Sigmoid colon (tissue), 7 donors: ENCODE results near the gene AMACR. TPM values are rescaled to one million over a fixed set of nuclear protein-coding genes. Genes with fewer than 3 reads are reported as not detected.

Experiments
- DNase-seq: peaks from one replicate; pipeline ENCODE4 v3.0.0-alpha.2; 2019
- H3K27ac ChIP-seq, 4 donors: fragments of 200-600 bp; sonication (generic); one replicate each; pipeline ENCODE4 v1.5.1; 2016 to 2019; ENCODE audit warnings: mild to moderate bottlenecking in 1 of 4
- H3K27me3 ChIP-seq, 3 donors: fragments of 200-600 bp; sonication (generic); one replicate each; pipeline ENCODE4 v1.5.1; 2019; ENCODE audit warnings: mild to moderate bottlenecking in 1 of 3
- H3K36me3 ChIP-seq, 4 donors: fragments of 200-600 bp; sonication (generic); one replicate each; pipeline ENCODE4 v1.5.1; 2016 to 2019
- H3K4me1 ChIP-seq, 4 donors: fragments of 200-600 bp; sonication (generic); one replicate each; pipeline ENCODE4 v1.5.1; 2017 to 2019
- H3K4me3 ChIP-seq, 4 donors: fragments of 200-600 bp; sonication (generic); one replicate each; pipeline ENCODE4 v1.5.1; 2017 to 2019; ENCODE audit warnings: mild to moderate bottlenecking in 2 of 4, moderate library complexity in 1 of 4
- H3K9me3 ChIP-seq, 4 donors: fragments of 200-600 bp in 3 of 4; sonication (generic) in 3 of 4; one replicate each; pipeline versions ENCODE4 v1.5.1 to v1.6.1; 2013 to 2019
- CTCF ChIP-seq, 4 experiments: fragments of 450-650 bp in 3 of 4; fragments of 200-600 bp in 1 of 4; IDR thresholded peaks; one replicate each; pipeline ENCODE4 v1.5.1; 2016 to 2019; ENCODE audit warnings: antibody characterized with exemption in 4 of 4, mild to moderate bottlenecking in 3 of 4, moderate library complexity in 2 of 4
- EP300 ChIP-seq, 4 donors: sonication (generic); formaldehyde crosslinking; IDR thresholded peaks; one replicate each; pipeline ENCODE4 v1.6.1; 2017; ENCODE audit warnings: antibody characterized with exemption in 4 of 4
- POLR2A ChIP-seq, 2 donors: fragments of 450-650 bp; IDR thresholded peaks; one replicate each; pipeline ENCODE4 v1.6.1; 2016; ENCODE audit warnings: antibody characterized with exemption in 2 of 2, mild to moderate bottlenecking in 2 of 2, moderate library complexity in 2 of 2
- POLR2AphosphoS5 ChIP-seq, 4 donors: sonication (generic); formaldehyde crosslinking; IDR thresholded peaks; one replicate each; pipeline ENCODE4 v1.6.1; 2017; ENCODE audit warnings: antibody characterized with exemption in 4 of 4
- WGBS, 2 donors: extraction: QIAGEN DNeasy Blood & Tissue Kit; methylation state at CpG; one replicate each; pipeline ENCODE4 v1.1.7; 2013; 5-methylcytosine and 5-hydroxymethylcytosine counted together
- intact Hi-C: fragments of 100-400 bp; cut with DNase I; formaldehyde crosslinking; loops from one replicate; pipeline ENCODE4 v1.15.1; 2023
- polyA plus RNA-seq, 3 donors: library from polyadenylated mRNA; stranded (reverse); fragments of 200-250 nt; gene quantifications; one replicate each; pipeline ENCODE4 v1.2.3, GENCODE V29; 2013
- total RNA-seq, 4 donors: library from RNA; depleted of rRNA; stranded (reverse); fragments of >200 nt; gene quantifications; one replicate each; pipeline ENCODE4 v1.1.0, GENCODE V29; 2016
- donor health status: healthy with polysubstance abuse.
- donor health status: Bipolar disorder and iron deficiency.
- donor health status: healthy.

Gene AMACR
- total and polyA plus RNA-seq, 7 donors: 5.3 to 106 (median 11.4) TPM

- peak overlapping the region; percentile 90 to 94 (median 92) for H3K27ac ChIP-seq
- no peaks in the 10 kb centered on the region for H3K27me3 ChIP-seq
- peaks cover 0 to 30% (median 3%) of the 10 kb centered on the region in 4 donors for H3K36me3 ChIP-seq
- intact Hi-C loops: loop anchor here (5.0 to 10.0 kb wide), 4 partner anchors 35 to 908 kb away; partner anchors contain the start of genes BRIX1, C1QTNF3 and RAD1
- TF ChIP-seq POLR2AphosphoS5 (IDR thresholded peaks at IDR 0.05): no peak
- no peak for TF ChIP-seq POLR2A (IDR thresholded peaks at IDR 0.05)
- no peak for TF ChIP-seq EP300 (IDR thresholded peaks at IDR 0.05)
- no peak for TF ChIP-seq CTCF (IDR thresholded peaks at IDR 0.05)
- 2 to 7% methylated on average over 11 of the region's 11 CpGs for WGBS, 2 donors
- H3K4me1 ChIP-seq: peaks cover 0 to 20% (median 12%) of the 10 kb centered on the region in 4 donors
- DNase-seq: no peak
- H3K4me3 ChIP-seq: peak overlapping the region; percentile 60 to 73 (median 69)
- H3K9me3 ChIP-seq: no peaks in the 10 kb centered on the region
Measured at GRCh38 chr5:34007201-34007620, 639 bp downstream of the AMACR start.

GRCh38 chr5:34005681-34006080 is 2.2 kb downstream of the AMACR start:
- H3K27ac ChIP-seq: peak overlapping the region in 2 of 4 donors; percentile 1 to 94
- WGBS, 2 donors: 87 to 89% methylated on average over 4 of the region's 4 CpGs
- H3K27me3 ChIP-seq: no peaks in the 10 kb centered on the region
- no peak overlapping the region for H3K4me3 ChIP-seq
- H3K36me3 ChIP-seq: peaks cover 0 to 31% (median 3%) of the 10 kb centered on the region in 4 donors
- peaks cover 0 to 30% (median 15%) of the 10 kb centered on the region in 4 donors for H3K4me1 ChIP-seq
- no peak for DNase-seq
- no peaks in the 10 kb centered on the region for H3K9me3 ChIP-seq
- no peak for TF ChIP-seq CTCF (IDR thresholded peaks at IDR 0.05)
- TF ChIP-seq EP300 (IDR thresholded peaks at IDR 0.05): no peak
- TF ChIP-seq POLR2AphosphoS5 (IDR thresholded peaks at IDR 0.05): no peak
- intact Hi-C loops: loop anchor here (5.0 to 10.0 kb wide), 4 partner anchors 37 to 909 kb away; partner anchors contain the start of genes BRIX1, C1QTNF3 and RAD1

- no peaks in the 10 kb centered on the region for H3K9me3 ChIP-seq
- H3K36me3 ChIP-seq: peaks cover 0 to 31% (median 3%) of the 10 kb centered on the region in 4 donors
- H3K27ac ChIP-seq: peak overlapping the region in 1 of 4 donors; percentile 1
- WGBS, 2 donors: 90 to 93% methylated on average over 4 of the region's 4 CpGs
- TF ChIP-seq POLR2A (IDR thresholded peaks at IDR 0.05): no peak
- TF ChIP-seq CTCF (IDR thresholded peaks at IDR 0.05): no peak
- TF ChIP-seq EP300 (IDR thresholded peaks at IDR 0.05): no peak
- no peak for TF ChIP-seq POLR2AphosphoS5 (IDR thresholded peaks at IDR 0.05)
- peaks cover 0 to 30% (median 15%) of the 10 kb centered on the region in 4 donors for H3K4me1 ChIP-seq
- DNase-seq: no peak
- no peaks in the 10 kb centered on the region for H3K27me3 ChIP-seq
- no peak overlapping the region for H3K4me3 ChIP-seq
- intact Hi-C loops: loop anchor here (5.0 to 10.0 kb wide), 4 partner anchors 37 to 910 kb away; partner anchors contain the start of genes BRIX1, C1QTNF3 and RAD1
Measured at GRCh38 chr5:34005211-34005610, 2.6 kb downstream of the AMACR start.

GRCh38 chr5:34003941-34004340 is 3.9 kb downstream of the AMACR start:
- Histone ChIP-seq H3K36me3 (peaks cover 0 to 31% (median 3%) of the 10 kb centered on the region in 4 donors), H3K4me1 (peaks cover 0 to 30% (median 13%) of the 10 kb centered on the region in 4 donors), H3K4me3 (no peak overlapping the region), H3K27me3 (no peaks in the 10 kb centered on the region), H3K27ac (no peak overlapping the region), H3K9me3 (no peaks in the 10 kb centered on the region)
- intact Hi-C loops: loop anchor here (10.0 kb wide), 2 partner anchors 481 to 911 kb away; partner anchors contain the start of genes BRIX1 and RAD1
- DNase-seq: no peak
- WGBS, 2 donors: 79 to 89% methylated on average over 4 of the region's 4 CpGs
- TF ChIP-seq CTCF (IDR thresholded peaks at IDR 0.05) (no peak), POLR2A (IDR thresholded peaks at IDR 0.05) (no peak), POLR2AphosphoS5 (IDR thresholded peaks at IDR 0.05) (no peak), EP300 (IDR thresholded peaks at IDR 0.05) (no peak)
